Large intestine (tissue), 3 donors: ENCODE measurements around the gene KIF26B. TPM values are rescaled to one million over a fixed set of nuclear protein-coding genes. Genes with fewer than 3 reads are reported as not detected.
"Not testable (repeated sequence)": the region's sequence is repeated elsewhere in the genome, so short reads cannot be mapped to it uniquely, and the experiment has no call there.

Experiments
- DNase-seq, 2 donors: peaks; one replicate each; pipeline versions ENCODE4 v3.0.0 to v3.0.0-alpha.2; 2013
- H3K27ac ChIP-seq: one replicate; pipeline ENCODE4 v1.5.1; 2013; ENCODE audit warnings: low read length
- H3K27me3 ChIP-seq: 2 replicates; pipeline ENCODE4 v1.6.1; 2013; ENCODE audit warnings: low read length; ENCODE audit not compliant: control insufficient read depth, insufficient read depth
- H3K36me3 ChIP-seq: 2 replicates; pipeline ENCODE4 v1.6.1; 2013; ENCODE audit warnings: low read length; ENCODE audit not compliant: control insufficient read depth, insufficient read depth
- H3K4me1 ChIP-seq: one replicate; pipeline ENCODE4 v1.6.1; 2013; ENCODE audit warnings: low read length; ENCODE audit not compliant: control insufficient read depth, insufficient read depth
- H3K4me3 ChIP-seq: one replicate; pipeline ENCODE4 v1.5.1; 2013; ENCODE audit warnings: low read length
- H3K9me3 ChIP-seq: one replicate; pipeline ENCODE4 v1.6.1; 2013; ENCODE audit warnings: mild to moderate bottlenecking, low read depth, low read length, moderate library complexity; ENCODE audit not compliant: control insufficient read depth
- WGBS: methylation state at CpG from one replicate; pipeline ENCODE4 v1.1.5; 2013; ENCODE audit warnings: low lambda C conversion rate; ENCODE audit not compliant: insufficient coverage; 5-methylcytosine and 5-hydroxymethylcytosine counted together
- polyA plus RNA-seq: library from polyadenylated mRNA; unstranded; fragments of 120-200 nt; gene quantifications from one replicate; pipeline ENCODE4 v1.2.1, GENCODE V29; 2013

Gene KIF26B
- polyA plus RNA-seq, 1 donor, result 3.9 TPM

- H3K4me1 ChIP-seq, result no peaks in the 10 kb centered on the region
- no CpG with 5 or more reads among the region's 9 CpGs for WGBS
- peaks cover 7% of the 10 kb centered on the region for H3K36me3 ChIP-seq
- no peak overlapping the region for H3K4me3 ChIP-seq
- DNase-seq, result no peak
- no peaks in the 10 kb centered on the region for H3K27me3 ChIP-seq
- H3K9me3 ChIP-seq, result peaks cover 24% of the 10 kb centered on the region
- H3K27ac ChIP-seq, result no peak overlapping the region
Measured at GRCh38 chr1:245690156-245690690, 535.4 kb downstream of the KIF26B start.

DNA sequence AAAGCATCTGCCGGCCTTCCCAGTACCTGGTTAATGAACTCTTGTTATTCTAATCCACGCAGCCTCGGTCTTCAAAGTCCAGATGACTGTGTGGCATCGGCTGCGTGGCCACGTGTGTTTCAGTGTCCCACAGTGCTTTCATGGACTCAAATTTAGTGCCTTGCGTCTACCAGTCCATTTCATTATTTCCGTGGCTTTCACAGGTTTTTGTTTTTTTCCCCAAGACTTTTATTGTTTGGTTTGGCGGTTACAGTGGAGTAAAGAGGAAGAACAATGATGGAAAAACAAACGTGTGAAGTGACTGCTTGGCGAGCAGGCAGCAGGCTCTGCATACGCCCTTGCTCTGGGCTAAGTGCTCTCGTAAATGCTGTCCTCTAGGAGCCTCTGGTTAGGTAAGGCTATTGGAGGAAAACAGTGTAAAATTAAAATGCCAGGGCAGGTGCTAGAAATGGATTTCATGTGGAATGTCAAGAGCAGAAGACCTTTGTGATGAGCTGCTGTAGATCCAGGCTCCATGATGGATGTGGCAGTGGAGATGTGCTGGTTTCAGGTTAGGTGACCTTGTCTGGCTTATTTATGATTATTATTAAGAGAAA, 536.3 kb downstream of the KIF26B start:
- peaks cover 17% of the 10 kb centered on the region for H3K9me3 ChIP-seq
- no peaks in the 10 kb centered on the region for H3K4me1 ChIP-seq
- peaks cover 7% of the 10 kb centered on the region for H3K36me3 ChIP-seq
- no peaks in the 10 kb centered on the region for H3K27me3 ChIP-seq
- no peak overlapping the region for H3K27ac ChIP-seq
- DNase-seq, result no peak
- no peak overlapping the region for H3K4me3 ChIP-seq
- WGBS, result 60% methylated on average over 2 of the region's 13 CpGs

- H3K27ac ChIP-seq, result no peak overlapping the region
- H3K9me3 ChIP-seq, result peaks cover 12% of the 10 kb centered on the region
- H3K27me3 ChIP-seq, result no peaks in the 10 kb centered on the region
- WGBS, result 86% methylated on average over 1 of the region's 3 CpGs
- H3K36me3 ChIP-seq, result no peaks in the 10 kb centered on the region
- DNase-seq, result no peak
- no peak overlapping the region for H3K4me3 ChIP-seq
- no peaks in the 10 kb centered on the region for H3K4me1 ChIP-seq
Measured at GRCh38 chr1:245691897-245692296, 537.1 kb downstream of the KIF26B start.

DNA sequence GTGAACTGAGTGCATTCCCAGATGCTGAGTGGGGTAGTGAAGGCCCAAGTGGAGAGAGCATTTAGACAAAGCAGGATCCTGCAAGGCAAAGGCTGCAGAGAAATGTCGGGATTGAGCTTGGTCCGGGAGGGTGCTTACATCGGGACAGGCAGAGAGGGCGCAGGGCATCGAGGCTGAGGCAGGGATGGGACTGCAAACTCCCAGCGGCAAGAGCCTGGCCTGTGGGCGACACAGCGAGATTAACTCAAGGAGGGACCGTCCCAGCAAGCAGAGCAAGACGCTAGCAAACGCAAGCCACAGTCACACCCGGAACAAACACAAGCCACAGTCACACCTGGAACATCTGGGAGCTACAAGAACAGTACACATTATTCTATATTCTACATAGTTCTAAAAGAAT, 537.5 kb downstream of the KIF26B start:
- Histone ChIP-seq H3K27ac (no peak overlapping the region), H3K36me3 (no peaks in the 10 kb centered on the region), H3K4me3 (no peak overlapping the region), H3K4me1 (no peaks in the 10 kb centered on the region), H3K27me3 (no peaks in the 10 kb centered on the region), H3K9me3 (peaks cover 12% of the 10 kb centered on the region)
- DNase-seq, result no peak
- no CpG with 5 or more reads among the region's 12 CpGs for WGBS

- no peak for DNase-seq
- Histone ChIP-seq H3K36me3 (no peaks in the 10 kb centered on the region), H3K27ac (no peak overlapping the region), H3K4me3 (no peak overlapping the region), H3K9me3 (peaks cover 6% of the 10 kb centered on the region), H3K27me3 (no peaks in the 10 kb centered on the region), H3K4me1 (no peaks in the 10 kb centered on the region)
- no CpG with 5 or more reads among the region's 8 CpGs for WGBS
Measured at GRCh38 chr1:245693116-245693793, 538.5 kb downstream of the KIF26B start.

DNA sequence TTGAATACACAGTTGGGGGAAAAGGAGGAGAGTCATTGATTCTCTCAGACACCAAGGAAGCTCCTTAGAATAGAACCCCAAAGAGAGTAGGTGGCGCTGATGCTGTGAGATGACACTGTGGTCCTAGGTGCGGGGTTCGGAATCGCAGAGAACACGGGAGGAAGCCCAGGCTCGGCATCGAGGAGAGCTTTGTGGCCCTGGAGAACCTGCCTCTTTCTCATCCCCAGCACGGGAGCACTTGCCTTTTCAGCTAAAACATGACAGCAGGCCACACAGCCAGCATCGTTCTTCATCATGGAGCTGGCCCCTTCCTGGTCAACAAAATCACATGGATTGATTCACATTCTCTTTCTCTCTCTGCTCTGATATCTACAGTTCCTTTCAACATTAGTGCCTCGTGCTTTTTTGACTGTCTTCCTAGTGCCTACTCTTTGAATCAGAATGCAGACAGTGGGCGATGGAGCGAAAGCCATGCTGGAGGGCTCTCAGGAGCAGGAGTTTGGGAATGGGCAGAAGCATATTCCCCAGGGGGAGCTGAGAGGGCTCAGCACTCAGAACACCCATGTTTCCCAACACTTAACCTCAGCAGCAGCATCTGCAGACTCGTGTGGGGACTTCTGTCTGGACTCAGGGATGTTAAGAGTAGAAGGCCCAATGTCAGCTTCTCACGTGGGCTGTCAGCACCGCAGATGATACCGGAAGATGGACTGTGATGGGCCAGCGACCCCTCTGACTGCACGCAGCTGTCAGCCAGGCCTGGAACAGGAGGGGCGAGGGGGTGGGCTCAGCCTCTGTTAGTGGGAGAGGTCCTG, 539.4 kb downstream of the KIF26B start:
- H3K36me3 ChIP-seq, result peaks cover 4% of the 10 kb centered on the region
- no peak for DNase-seq
- H3K9me3 ChIP-seq, result no peaks in the 10 kb centered on the region
- no CpG with 5 or more reads among the region's 19 CpGs for WGBS
- no peak overlapping the region for H3K27ac ChIP-seq
- H3K27me3 ChIP-seq, result no peaks in the 10 kb centered on the region
- H3K4me1 ChIP-seq, result no peaks in the 10 kb centered on the region
- H3K4me3 ChIP-seq, result no peak overlapping the region

- Histone ChIP-seq H3K9me3 (no peaks in the 10 kb centered on the region), H3K4me3 (no peak overlapping the region), H3K27me3 (no peaks in the 10 kb centered on the region), H3K27ac (no peak overlapping the region), H3K4me1 (no peaks in the 10 kb centered on the region), H3K36me3 (peaks cover 4% of the 10 kb centered on the region)
- no CpG with 5 or more reads among the region's 11 CpGs for WGBS
- DNase-seq, result no peak
Measured at GRCh38 chr1:245694753-245695195, 540.0 kb downstream of the KIF26B start.

- Histone ChIP-seq H3K4me3 (no peak overlapping the region), H3K4me1 (no peaks in the 10 kb centered on the region), H3K9me3 (no peaks in the 10 kb centered on the region), H3K27me3 (no peaks in the 10 kb centered on the region), H3K36me3 (peaks cover 4% of the 10 kb centered on the region), H3K27ac (no peak overlapping the region)
- no peak for DNase-seq
- no CpG with 5 or more reads among the region's 8 CpGs for WGBS
Measured at GRCh38 chr1:245695211-245695610, 540.4 kb downstream of the KIF26B start.

DNA sequence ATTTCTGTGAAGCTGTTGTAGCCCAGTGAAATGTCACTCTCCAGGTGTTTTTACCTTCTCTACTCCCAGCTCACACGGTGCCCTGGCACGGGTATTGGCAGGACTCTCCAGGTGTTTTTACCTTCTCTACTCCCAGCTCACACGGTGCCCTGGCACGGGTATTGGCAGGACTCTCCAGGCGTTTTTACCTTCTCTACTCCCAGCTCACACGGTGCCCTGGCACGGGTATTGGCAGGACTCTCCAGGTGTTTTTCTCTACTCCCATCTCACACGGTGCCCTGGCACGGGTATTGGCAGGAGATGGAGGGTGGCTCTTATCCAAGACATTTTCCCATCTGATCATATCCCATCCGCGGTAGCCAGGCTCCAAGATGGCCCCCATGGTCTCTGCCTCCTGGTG, 540.9 kb downstream of the KIF26B start:
- H3K4me1 ChIP-seq, H3K27me3 ChIP-seq: not testable (repeated sequence)
- no CpG with 5 or more reads among the region's 11 CpGs for WGBS

DNA sequence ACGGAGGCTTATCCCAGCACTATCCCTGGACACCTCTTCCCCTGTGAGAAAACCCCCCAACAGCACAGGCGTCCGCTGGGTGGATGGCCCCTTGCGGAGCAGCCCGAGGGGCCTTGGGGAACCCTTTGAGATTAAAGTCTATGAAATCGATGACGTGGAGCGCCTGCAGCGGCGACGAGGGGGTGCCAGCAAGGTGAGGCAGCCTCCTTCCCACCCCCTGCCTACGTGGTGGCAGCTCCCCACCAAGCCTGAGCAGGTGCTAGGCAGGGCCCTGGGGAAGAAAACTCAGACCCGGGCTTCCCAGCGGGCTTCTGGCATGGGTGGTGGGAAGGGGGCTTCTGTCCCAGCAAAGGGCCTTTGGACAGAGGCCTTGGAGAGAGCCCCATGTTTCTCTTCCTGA, 543.3 kb downstream of the KIF26B start:
- H3K4me1 ChIP-seq, result no peaks in the 10 kb centered on the region
- H3K27me3 ChIP-seq, result no peaks in the 10 kb centered on the region
- DNase-seq, result no peak
- no peak overlapping the region for H3K27ac ChIP-seq
- no CpG with 5 or more reads among the region's 14 CpGs for WGBS
- no peaks in the 10 kb centered on the region for H3K9me3 ChIP-seq
- peaks cover 4% of the 10 kb centered on the region for H3K36me3 ChIP-seq
- no peak overlapping the region for H3K4me3 ChIP-seq

More for the DNA sequence above, 540.9 kb downstream of the KIF26B start:
- H3K4me3 ChIP-seq, DNase-seq, H3K27ac ChIP-seq, H3K36me3 ChIP-seq, H3K9me3 ChIP-seq: not testable (repeated sequence)
